GM19238 (cell line): ENCODE data around the gene FBXO41.
"Not testable (repeated sequence)": the region's sequence is repeated elsewhere in the genome, so short reads cannot be mapped to it uniquely, and the experiment has no call there.

Experiments
- DNase-seq: peaks from one replicate; pipeline ENCODE4 v3.0.0; 2011; ENCODE audit warnings: low spot score; ENCODE audit not compliant: insufficient read length

FBXO41 gene

DNA sequence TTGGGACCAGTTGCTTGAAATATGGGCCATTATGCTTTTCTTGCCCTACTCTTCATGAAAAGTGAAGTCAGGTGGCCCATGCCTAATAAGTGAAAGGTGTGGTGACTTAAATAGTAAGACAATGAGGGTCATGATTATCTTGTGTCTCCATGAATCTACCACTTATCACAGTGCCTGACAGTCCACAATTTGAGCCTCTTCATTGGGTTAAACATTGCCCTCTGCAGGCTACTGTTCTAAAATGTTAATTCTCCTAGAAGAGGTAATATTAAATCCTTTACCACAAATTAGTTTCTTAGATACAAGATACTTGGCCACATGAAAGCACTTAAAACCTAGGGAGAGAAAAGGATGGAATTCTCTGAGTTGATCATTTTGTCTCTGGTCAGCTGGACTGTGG is 5.0 kb upstream of the FBXO41 start:
- no peak for DNase-seq

- DNase-seq: no peak
Observed at GRCh38 chr2:73286134-73286655, 1.9 kb upstream of the FBXO41 start.

DNA sequence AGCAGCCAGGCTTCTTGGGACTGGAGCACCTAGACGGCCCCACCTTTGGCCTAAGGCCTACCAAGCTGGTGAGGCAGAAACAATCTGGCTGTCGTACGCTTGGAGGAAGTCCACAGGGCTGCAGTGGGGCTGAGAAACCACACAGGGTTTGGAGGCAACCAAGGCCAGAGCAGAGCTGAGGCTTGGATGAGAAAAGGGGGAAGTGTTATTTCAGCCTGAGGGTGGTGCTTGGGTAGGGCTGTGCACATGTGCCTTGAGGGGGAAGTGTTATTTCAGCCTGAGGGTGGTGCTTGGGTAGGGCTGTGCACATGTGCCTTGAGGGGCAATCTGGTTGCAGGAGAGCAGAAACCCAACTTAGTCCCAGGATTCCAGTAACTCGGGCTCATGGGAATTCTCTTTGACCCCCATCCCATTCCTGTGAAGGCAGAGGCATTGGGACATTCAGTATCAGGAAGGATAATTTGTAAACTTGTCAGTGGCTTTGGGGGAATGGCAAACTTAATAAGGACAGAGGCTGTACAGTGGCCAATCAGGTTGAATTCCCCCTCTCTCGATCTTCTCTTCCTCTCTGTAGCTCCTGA is 971 bp upstream of the FBXO41 start:
- DNase-seq: peak; percentile 41

- no peak for DNase-seq
Observed at GRCh38 chr2:73283545-73284295, 558 bp downstream of the FBXO41 start.

GRCh38 chr2:73282924-73283544 is 1.2 kb downstream of the FBXO41 start:
- DNase-seq: no peak

GRCh38 chr2:73281244-73281643 is 3.0 kb downstream of the FBXO41 start:
- DNase-seq: no peak

DNA sequence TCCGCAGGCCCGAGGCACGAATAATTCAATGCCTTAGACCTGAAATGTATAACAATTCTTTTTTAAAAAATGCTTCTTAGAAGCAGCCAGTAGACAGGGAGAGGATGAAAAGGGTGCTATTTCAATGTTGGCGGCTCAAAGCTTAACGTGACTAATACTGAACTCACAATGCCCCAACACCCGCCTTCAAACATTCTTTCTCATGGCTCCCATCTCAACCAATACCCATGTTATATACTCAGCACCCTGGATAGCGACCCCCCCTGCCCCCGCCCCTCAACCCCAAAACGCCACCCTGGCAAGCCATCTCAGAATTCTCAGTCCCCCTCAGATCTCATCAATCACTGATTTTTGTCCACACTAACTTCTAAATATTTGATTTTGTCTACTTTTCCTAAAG is 4.4 kb downstream of the FBXO41 start:
- no peak for DNase-seq

DNA sequence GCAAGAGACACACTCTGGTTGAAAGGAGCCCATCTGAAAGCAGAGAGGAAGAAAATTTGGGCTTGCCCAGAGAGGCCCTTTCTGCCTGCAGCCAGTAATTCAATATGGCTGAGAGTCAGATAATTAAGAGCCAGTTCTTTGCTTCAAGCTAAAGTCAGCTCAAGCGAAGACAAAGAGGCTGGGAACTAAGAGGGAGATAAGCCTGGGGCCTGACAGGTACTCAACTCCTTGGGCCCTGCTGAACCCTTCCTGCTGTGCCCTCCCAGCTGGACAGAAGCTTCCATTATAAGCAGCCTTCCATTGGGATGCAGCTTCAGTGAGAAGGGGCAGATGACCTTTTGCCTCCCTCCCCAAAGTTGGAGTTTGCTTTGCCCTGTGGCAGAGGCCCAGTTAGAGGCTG is 12.0 kb downstream of the FBXO41 start:
- DNase-seq: no peak

GRCh38 chr2:73269686-73270465 is 14.4 kb downstream of the FBXO41 start:
- no peak for DNase-seq

DNA sequence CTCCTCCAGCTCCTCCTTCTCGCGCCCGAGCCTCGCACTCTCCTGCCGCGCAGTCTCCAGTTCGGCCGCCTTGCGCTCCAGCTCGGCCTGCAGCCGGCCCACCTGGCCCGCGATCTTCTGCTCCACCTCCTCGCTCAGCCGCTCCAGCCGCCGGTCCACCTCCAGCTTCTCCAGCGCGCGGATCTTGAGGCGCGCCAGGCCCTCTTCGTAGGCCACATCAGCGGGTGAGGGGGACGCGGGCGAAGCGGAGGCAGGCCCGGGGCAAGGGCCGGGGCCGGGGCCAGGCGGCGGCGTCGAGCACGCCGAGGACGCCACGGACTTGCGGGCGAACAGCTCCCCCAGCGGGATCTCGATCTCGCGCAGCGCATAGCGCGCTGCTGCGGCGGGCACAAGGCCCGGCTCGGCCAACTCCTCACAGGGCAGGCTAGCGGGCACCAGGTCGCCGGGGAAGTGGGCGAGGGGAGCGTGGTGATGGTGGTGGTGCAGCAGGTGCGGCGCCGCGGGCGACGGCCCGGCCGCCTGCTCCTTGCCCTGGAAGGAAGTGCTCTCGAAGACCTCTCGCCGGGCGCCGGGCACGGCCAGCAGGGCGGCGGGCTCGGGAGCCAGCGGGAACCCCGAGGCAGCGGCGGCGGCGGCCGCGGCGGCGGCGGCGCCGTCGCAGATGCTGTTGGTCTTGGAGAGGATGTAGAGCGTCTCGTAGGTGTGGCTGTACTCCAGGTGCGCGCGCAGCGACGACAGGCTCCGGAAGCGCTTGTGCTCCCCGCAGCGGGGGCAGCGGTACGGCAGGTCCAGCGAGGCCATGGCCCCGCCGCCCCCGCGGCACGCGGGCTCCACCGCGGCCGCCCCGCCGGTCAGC is 15.2 kb downstream of the FBXO41 start:
- peak; percentile 48 for DNase-seq

DNA sequence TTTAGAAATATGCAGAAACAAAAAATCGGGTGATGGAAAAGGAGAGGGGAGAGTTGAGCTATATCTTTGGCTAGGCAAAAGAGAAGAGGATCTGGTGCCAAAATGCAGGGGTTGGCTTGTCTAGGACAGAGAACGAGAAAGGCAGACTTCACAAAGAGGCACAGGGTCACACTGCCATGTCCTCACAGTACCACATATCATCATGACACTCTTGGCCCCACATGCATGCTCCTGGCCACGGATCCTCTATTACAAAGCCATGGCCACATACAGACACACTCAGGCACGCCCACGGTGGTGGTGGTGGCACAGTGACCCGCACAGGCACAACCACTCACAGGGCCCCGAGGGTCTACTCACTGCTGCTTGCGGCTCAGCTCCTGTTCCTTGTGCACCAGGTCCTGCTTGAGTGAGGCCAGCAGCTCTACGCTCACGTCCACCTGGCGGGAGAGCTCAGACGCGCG is 15.9 kb downstream of the FBXO41 start:
- no peak for DNase-seq

GRCh38 chr2:73267008-73267407 is 17.3 kb downstream of the FBXO41 start:
- DNase-seq: no peak

DNA sequence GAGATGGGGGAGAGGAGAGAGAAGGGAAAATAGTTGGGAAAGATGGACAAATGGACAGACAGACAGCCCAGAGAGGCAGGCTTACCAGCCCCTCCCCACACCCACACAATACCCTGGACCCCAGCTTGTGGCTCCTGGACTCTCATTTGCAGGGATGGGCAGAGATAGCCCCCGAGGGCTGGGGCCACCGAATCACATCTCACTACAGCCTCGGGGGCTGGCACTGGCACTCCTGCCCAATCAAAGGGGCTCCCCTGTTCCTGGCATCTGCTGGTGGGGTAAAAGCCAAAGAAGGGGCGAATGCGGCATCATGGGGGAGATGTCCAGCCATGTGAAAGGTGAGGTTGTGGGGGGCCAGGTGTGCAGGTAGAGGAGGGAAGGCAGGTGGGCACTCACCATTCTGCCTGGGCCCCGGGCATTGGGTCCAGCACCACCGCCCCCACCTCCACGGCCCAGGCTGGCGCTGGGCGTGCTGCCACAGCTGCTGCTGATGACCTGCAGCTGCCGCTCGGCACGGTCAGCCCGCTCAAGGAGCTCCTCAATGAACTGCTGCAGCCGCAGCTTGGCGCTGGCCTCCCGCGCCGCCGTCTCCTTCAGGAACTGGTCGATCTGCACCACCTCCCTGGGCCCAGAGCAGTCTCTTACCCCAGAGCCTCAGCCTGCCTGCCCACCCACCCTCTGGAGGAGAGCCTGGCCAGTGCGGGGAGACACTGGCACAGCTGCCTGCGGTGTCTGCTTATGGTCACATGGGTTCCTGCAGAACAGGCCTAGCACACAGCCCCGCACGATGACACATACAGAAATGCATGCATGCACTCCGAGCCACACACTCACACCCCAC is 18.0 kb downstream of the FBXO41 start:
- no peak for DNase-seq

DNA sequence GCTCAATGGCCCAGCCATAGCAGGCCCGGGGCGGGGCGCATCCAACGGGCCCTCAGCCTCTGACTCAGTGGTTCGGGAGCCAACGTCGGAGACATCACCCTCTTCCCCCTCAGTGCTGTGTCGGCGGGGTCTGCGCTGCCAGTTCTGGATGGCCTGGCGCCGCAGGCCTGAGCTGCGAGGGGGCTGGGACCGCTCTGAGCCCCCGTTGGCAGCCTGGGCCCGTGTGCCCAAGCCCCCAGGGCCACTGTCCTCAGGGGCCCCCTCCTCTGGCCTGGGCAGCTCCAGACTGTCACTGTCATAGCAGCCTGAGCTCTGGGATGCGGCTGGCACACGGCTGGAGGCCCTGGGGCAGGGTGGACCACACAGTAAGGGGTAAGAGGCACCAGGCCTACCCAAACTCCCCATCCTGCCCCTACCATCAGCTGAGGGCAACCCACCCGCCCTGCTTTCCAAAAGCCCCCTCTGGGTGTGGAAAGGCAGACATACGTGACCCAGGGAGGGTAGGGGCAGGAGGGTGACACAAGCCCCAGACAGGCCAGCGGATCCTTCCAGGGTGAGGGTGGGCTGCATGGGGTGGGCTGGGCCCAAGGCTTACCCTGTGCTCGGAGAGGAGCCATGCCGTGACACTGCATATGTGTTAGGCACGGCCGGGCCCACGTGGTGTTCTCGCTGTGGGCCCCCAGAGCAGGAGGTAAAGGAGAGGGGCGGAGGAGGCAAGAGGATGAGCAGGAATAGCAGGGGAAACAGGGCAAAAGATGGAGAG is 18.8 kb downstream of the FBXO41 start:
- DNase-seq: no peak

- DNase-seq: no peak
Observed at GRCh38 chr2:73264783-73265182, 19.5 kb downstream of the FBXO41 start.

DNA sequence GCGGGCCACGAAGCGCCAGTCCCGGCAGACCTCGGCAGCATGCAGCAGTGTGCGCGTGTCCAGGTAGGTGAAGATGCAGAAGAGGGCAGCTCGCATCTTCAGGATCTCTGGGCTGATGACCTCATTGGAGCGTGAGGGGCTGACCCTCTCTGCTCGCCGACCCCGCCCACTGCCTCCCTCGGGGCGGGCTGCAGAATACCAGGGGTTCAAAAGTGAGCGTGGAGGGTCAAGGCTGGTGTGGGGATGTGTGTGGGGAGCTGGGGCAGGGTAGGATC is 20.0 kb downstream of the FBXO41 start:
- DNase-seq: no peak

- no peak for DNase-seq
Observed at GRCh38 chr2:73263540-73264331, 20.5 kb downstream of the FBXO41 start.

DNA sequence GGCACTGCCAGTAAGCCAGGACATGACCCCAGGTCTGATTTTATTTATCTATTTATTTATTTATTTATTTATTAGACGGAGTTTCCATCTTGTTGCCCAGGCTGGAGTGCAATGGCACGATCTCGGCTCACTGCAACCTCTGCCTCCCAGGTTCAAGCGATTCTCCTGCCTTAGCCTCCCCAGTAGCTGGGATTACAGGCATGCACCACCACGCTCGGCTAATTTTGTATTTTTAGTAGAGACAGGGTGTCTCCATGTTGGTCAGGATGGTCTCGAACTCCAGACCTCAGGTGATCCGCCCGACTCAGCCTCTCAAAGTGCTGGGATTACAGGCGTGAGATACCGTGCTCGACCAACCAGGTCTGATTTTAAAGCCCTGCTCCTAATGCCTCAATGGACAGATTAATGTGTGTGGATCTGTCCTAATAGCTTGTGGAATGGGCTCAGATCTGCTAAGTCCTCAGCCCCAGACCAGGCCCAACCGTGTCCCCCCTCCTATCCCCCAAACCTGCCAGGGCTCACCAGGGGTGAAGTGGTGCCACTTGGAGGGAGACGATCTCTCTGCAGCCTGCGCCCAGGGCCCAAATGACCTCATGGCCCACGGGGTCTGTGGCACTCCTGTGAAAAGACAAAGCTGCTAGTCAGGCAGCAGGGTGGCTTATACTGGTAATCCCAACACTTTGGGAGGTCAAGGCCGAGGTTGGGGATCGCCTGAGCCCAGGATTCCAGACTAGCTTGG is 21.4 kb downstream of the FBXO41 start:
- not testable (repeated sequence) for DNase-seq
